GM12878 (cell line): ENCODE measurements around the gene THUMPD3. TPM values are rescaled to one million over a fixed set of nuclear protein-coding genes. Genes with fewer than 3 reads are reported as not detected.

ENCODE experiments used
- CHD2 ChIP-seq: IDR thresholded peaks from 2 replicates; pipeline ENCODE4 v1.6.1; 2011; ENCODE audit warnings: low read depth, low read length, improper control_type of control experiment, borderline replicate concordance
- CREB1 ChIP-seq: IDR thresholded peaks from 2 replicates; pipeline ENCODE4 v1.6.1; 2012; ENCODE audit warnings: low read depth, mild to moderate bottlenecking, inconsistent platforms
- CREM ChIP-seq: IDR thresholded peaks from 2 replicates; pipeline ENCODE4 v1.6.1; 2014; ENCODE audit warnings: antibody characterized with exemption, low read depth
- DPF2 ChIP-seq: fragments of 450-650 bp; IDR thresholded peaks from 2 replicates; pipeline ENCODE4 v1.6.1; 2017; ENCODE audit warnings: mild to moderate bottlenecking
- EP300 ChIP-seq, 2 experiments: fragments of 150-350 bp in 1 of 2; IDR thresholded peaks; 2 replicates each; pipeline ENCODE4 v1.6.1; 2011 to 2012; ENCODE audit warnings: low read depth in 2 of 2, low read length in 2 of 2, borderline replicate concordance in 1 of 2, improper control_type of control experiment in 1 of 2, inconsistent platforms in 1 of 2; ENCODE audit not compliant: control insufficient read depth in 1 of 2
- ESRRA ChIP-seq: IDR thresholded peaks from 2 replicates; pipeline ENCODE4 v1.6.1; 2012; ENCODE audit warnings: mild to moderate bottlenecking, low read length, improper control_type of control experiment
- EZH2 ChIP-seq: IDR thresholded peaks from 2 replicates; pipeline ENCODE4 v1.6.1; 2012; ENCODE audit warnings: low read depth, mild to moderate bottlenecking, control low read depth, inconsistent platforms, low read length, borderline replicate concordance; ENCODE audit not compliant: control insufficient read depth
- HDAC6 ChIP-seq: fragments of 200-600 bp; sonication (generic); IDR thresholded peaks from one replicate; pipeline ENCODE4 v1.8.0; 2017; ENCODE audit warnings: antibody characterized with exemption; ENCODE audit not compliant: unreplicated experiment
- HDGF ChIP-seq: fragments of 450-650 bp; IDR thresholded peaks from 2 replicates; pipeline ENCODE4 v1.6.1; 2016; ENCODE audit warnings: antibody characterized with exemption
- IKZF1 ChIP-seq: fragments of 450-650 bp; conservative IDR thresholded peaks from 2 replicates; pipeline ENCODE4 v1.6.1; 2017; ENCODE audit warnings: antibody characterized with exemption, mild to moderate bottlenecking
- JUNB ChIP-seq: IDR thresholded peaks from 2 replicates; pipeline ENCODE4 v1.6.1; 2016; ENCODE audit warnings: antibody characterized with exemption, mild to moderate bottlenecking
- MYC ChIP-seq: IDR thresholded peaks from 2 replicates; pipeline ENCODE4 v1.6.1; 2011; ENCODE audit warnings: mild to moderate bottlenecking, low read length, moderate library complexity, inconsistent platforms; ENCODE audit not compliant: insufficient read depth, insufficient replicate concordance, insufficient read length, severe bottlenecking
- NR2C1 ChIP-seq: fragments of 450-650 bp; IDR thresholded peaks from 2 replicates; pipeline ENCODE4 v1.6.1; 2017; ENCODE audit warnings: antibody characterized with exemption, mild to moderate bottlenecking, moderate library complexity
- PAX8 ChIP-seq: fragments of 450-650 bp; IDR thresholded peaks from 2 replicates; pipeline ENCODE4 v1.6.1; 2017; ENCODE audit warnings: mild to moderate bottlenecking, moderate library complexity
- PBX3 ChIP-seq: IDR thresholded peaks from 2 replicates; pipeline ENCODE4 v1.6.1; 2011; ENCODE audit warnings: mild to moderate bottlenecking, low read depth, low read length, moderate library complexity; ENCODE audit not compliant: insufficient replicate concordance
- RAD21 ChIP-seq: IDR thresholded peaks from 2 replicates; pipeline ENCODE4 v1.6.1; 2011; ENCODE audit warnings: mild to moderate bottlenecking, low read depth, low read length, moderate library complexity; ENCODE audit not compliant: insufficient read depth
- RAD51 ChIP-seq: fragments of 450-650 bp; IDR thresholded peaks from 2 replicates; pipeline ENCODE4 v1.6.1; 2016; ENCODE audit warnings: moderate library complexity, mild to moderate bottlenecking, inconsistent platforms
- RUNX3 ChIP-seq: IDR thresholded peaks from 2 replicates; pipeline ENCODE4 v1.6.1; 2012; ENCODE audit warnings: low read length, inconsistent platforms
- SRF ChIP-seq, 2 experiments: IDR thresholded peaks; 2 replicates each; pipeline ENCODE4 v1.6.1; 2011; ENCODE audit warnings: low read depth in 2 of 2, low read length in 2 of 2, mild to moderate bottlenecking in 1 of 2, moderate library complexity in 1 of 2
- SUPT20H ChIP-seq: IDR thresholded peaks from 2 replicates; pipeline ENCODE4 v1.6.1; 2011; ENCODE audit warnings: low read depth, mild to moderate bottlenecking, low read length, moderate library complexity, borderline replicate concordance; ENCODE audit not compliant: control insufficient read depth
- YBX1 ChIP-seq: fragments of 450-650 bp; IDR thresholded peaks from 2 replicates; pipeline ENCODE4 v1.6.1; 2016; ENCODE audit warnings: antibody characterized with exemption
- ZNF24 ChIP-seq: fragments of 450-650 bp; IDR thresholded peaks from 2 replicates; pipeline ENCODE4 v1.6.1; 2017; ENCODE audit warnings: antibody characterized with exemption, mild to moderate bottlenecking
- ZNF384 ChIP-seq: IDR thresholded peaks from 2 replicates; pipeline ENCODE4 v1.6.1; 2012; ENCODE audit warnings: low read depth, mild to moderate bottlenecking, low read length, improper control_type of control experiment, borderline replicate concordance
- polyA plus RNA-seq, 11 experiments: library from polyadenylated mRNA; depleted of rRNA in 4 of 11; unstranded in 6 of 11; stranded (reverse) in 5 of 11; fragments of >200 nt; fragmentation: Nextera tagmentation in 4 of 11; fragmentation: Illumina TruSeq in 1 of 11; extraction: Ambion mirVana in 4 of 11; extraction: Trizol in 1 of 11; gene quantifications; 1 replicate in 1 of 11; 2 replicates in 10 of 11; pipeline versions ENCODE4 v1.2.1 to v1.2.3, GENCODE V29; 2011 to 2016; ENCODE audit warnings: inconsistent platforms in 2 of 11, missing spikeins in 2 of 11, low read depth in 1 of 11
- total RNA-seq, 4 experiments: library from RNA; depleted of rRNA in 3 of 4; stranded (reverse); fragments of >200 nt in 3 of 4; fragmentation: Illumina TruSeq in 1 of 4; extraction: Trizol in 1 of 4; gene quantifications; 2 replicates each; pipeline versions ENCODE4 v1.2.1 to v1.2.3, GENCODE V29; 2013 to 2021
- TF ChIP-seq, protein P1 (sequence below): IDR thresholded peaks from 2 replicates; pipeline ENCODE4 v1.6.1; 2012; ENCODE audit warnings: low read depth, low read length, improper control_type of control experiment
- TF ChIP-seq, protein P2 (sequence below): IDR thresholded peaks from 2 replicates; pipeline ENCODE4 v1.6.1; 2011; ENCODE audit warnings: low read depth, mild to moderate bottlenecking, low read length, moderate library complexity, borderline replicate concordance; ENCODE audit errors: extremely low read depth
- TF ChIP-seq, protein P3 (sequence below): IDR thresholded peaks from 2 replicates; pipeline ENCODE4 v1.6.1; 2011; ENCODE audit warnings: borderline replicate concordance, low read depth, mild to moderate bottlenecking, moderate library complexity, low read length; ENCODE audit not compliant: insufficient read depth, poor library complexity, severe bottlenecking

THUMPD3 gene
- total and polyA plus RNA-seq, 10 of the 15 experiments (the other 5 are each of a cell fraction or from before 2014, with no cell fraction given): 28.7 to 47.4 (median 41.8) TPM

DNA sequence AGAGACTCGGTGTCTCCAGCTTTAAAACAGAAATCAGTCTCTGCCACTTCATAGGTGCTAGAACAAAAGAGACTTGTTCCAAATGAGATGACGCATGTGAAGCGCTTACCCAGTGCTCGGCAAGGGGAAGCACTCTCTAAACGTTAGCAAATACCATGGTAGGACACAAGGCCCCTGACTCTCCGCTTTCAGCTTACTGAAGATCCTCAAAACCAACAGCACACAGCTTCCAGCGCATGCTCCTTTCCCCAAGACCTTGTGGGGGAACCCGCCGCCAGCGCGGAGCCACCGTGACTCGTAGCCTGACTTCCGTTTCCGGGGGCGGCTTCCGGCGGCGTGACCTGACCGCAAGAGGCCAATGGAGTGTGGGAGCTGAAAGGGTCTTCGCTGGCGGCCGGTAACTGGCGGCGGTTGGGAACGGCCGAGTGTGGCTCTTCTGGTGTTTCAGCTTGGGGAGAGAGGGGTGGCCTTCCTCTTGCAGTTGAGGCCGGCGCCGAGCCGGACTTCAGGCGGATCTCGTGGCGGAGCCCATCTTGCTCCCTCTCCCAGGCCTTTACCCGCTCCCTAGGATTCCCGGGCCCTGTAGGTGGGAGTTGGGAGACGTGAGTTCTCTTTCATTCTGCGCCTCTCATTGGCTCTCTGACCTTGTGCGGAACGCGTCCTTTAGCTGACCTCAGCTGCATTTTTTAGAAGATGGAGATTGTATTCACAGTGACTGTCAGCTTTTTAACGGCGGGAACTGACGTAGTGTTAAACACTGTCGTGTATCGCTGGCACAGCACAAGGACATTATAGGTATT, at the start of gene THUMPD3 (continued):
- TF ChIP-seq CREB1: peak; percentile 71
- TF ChIP-seq HDGF: peak; percentile 79; the same call in 1 of the 2 replicates
- no peak for TF ChIP-seq SUPT20H
- peak; percentile 92 for TF ChIP-seq NR2C1
- TF ChIP-seq HDAC6: no peak
- 0 out of 2 replicates have a peak, but pooled peaks have one; percentile 18 for TF ChIP-seq ZNF384
- TF ChIP-seq MYC: no peak
- TF ChIP-seq ZNF24: no peak
- TF ChIP-seq RAD21: no peak
- peak; percentile 74 for TF ChIP-seq CREM
- peak; percentile 98 for TF ChIP-seq RUNX3
- peak; percentile 15 for TF ChIP-seq PBX3
- TF ChIP-seq SRF (IDR thresholded peaks at IDR 0.05; ENCODE audit: low read depth in 2 of 2, low read length in 2 of 2): peak in 1 of 2 experiments; percentile 21; a peak in 2 of 4 replicates
- 0 out of 2 replicates have a peak, but pooled peaks have one; percentile 55 for TF ChIP-seq ESRRA
- no peak; the same call in 1 of the 2 replicates for TF ChIP-seq JUNB
- TF ChIP-seq, protein P1, sequence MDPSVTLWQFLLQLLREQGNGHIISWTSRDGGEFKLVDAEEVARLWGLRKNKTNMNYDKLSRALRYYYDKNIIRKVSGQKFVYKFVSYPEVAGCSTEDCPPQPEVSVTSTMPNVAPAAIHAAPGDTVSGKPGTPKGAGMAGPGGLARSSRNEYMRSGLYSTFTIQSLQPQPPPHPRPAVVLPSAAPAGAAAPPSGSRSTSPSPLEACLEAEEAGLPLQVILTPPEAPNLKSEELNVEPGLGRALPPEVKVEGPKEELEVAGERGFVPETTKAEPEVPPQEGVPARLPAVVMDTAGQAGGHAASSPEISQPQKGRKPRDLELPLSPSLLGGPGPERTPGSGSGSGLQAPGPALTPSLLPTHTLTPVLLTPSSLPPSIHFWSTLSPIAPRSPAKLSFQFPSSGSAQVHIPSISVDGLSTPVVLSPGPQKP: peak; percentile 92
- no peak for TF ChIP-seq PAX8
- peak; percentile 64; the same call in 1 of the 2 replicates for TF ChIP-seq DPF2
- TF ChIP-seq, protein P2, sequence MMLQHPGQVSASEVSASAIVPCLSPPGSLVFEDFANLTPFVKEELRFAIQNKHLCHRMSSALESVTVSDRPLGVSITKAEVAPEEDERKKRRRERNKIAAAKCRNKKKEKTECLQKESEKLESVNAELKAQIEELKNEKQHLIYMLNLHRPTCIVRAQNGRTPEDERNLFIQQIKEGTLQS: no peak
- TF ChIP-seq IKZF1: peak; percentile 93
- peak in 1 of 2 experiments; percentile 50; a peak in 2 of 4 replicates for TF ChIP-seq EP300 (IDR thresholded peaks at IDR 0.05; ENCODE audit: borderline replicate concordance in 1 of 2, control insufficient read depth in 1 of 2, low read depth in 2 of 2, low read length in 2 of 2)
- no peak for TF ChIP-seq EZH2
- TF ChIP-seq YBX1: no peak
- TF ChIP-seq RAD51: peak; percentile 76
- TF ChIP-seq, protein P3, sequence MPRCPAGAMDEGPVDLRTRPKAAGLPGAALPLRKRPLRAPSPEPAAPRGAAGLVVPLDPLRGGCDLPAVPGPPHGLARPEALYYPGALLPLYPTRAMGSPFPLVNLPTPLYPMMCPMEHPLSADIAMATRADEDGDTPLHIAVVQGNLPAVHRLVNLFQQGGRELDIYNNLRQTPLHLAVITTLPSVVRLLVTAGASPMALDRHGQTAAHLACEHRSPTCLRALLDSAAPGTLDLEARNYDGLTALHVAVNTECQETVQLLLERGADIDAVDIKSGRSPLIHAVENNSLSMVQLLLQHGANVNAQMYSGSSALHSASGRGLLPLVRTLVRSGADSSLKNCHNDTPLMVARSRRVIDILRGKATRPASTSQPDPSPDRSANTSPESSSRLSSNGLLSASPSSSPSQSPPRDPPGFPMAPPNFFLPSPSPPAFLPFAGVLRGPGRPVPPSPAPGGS: no peak
- TF ChIP-seq CHD2: 0 out of 2 replicates have a peak, but pooled peaks have one; percentile 11
